Vagina (tissue), 2 donors: ENCODE data around the gene DVL1.

Source experiments
- CTCF ChIP-seq, 3 experiments: fragments of 450-650 bp in 2 of 3; fragments of 200-600 bp in 1 of 3; sonication (generic) in 1 of 3; IDR thresholded peaks; one replicate each; pipeline ENCODE4 v1.5.1; 2017 to 2019; ENCODE audit warnings: antibody characterized with exemption in 3 of 3, mild to moderate bottlenecking in 2 of 3, moderate library complexity in 2 of 3
- POLR2A ChIP-seq, 2 donors: fragments of 450-650 bp; IDR thresholded peaks; one replicate each; pipeline ENCODE4 v1.6.1; 2017; ENCODE audit warnings: antibody characterized with exemption in 2 of 2, mild to moderate bottlenecking in 2 of 2, moderate library complexity in 2 of 2
- POLR2AphosphoS5 ChIP-seq, 2 donors: sonication (generic); formaldehyde crosslinking; IDR thresholded peaks; one replicate each; pipeline ENCODE4 v1.9.0; 2017; ENCODE audit warnings: antibody characterized with exemption in 2 of 2, mild to moderate bottlenecking in 2 of 2, low read depth in 1 of 2; ENCODE audit not compliant: insufficient read depth in 1 of 2

GRCh38 chr1:1292851-1293250, 56.4 kb downstream of the DVL1 start:
- TF ChIP-seq CTCF (IDR thresholded peaks at IDR 0.05): no peak
- no peak for TF ChIP-seq POLR2A (IDR thresholded peaks at IDR 0.05)
- TF ChIP-seq POLR2AphosphoS5 (IDR thresholded peaks at IDR 0.05; ENCODE audit: insufficient read depth in 1 of 2, low read depth in 1 of 2): no peak
